Measurements from ENCODE around the gene RHCE.
"Not testable (repeated sequence)": the region's sequence is repeated elsewhere in the genome, so short reads cannot be mapped to it uniquely, and the experiment has no call there.

RHCE gene

GRCh38 chr1:25420715-25421114 lies at the start of gene RHCE:
TSS of gene RHCE (minus strand) at chr1:25420825. CDS start at chr1:25420786, 39 bp downstream.
- DNase-seq (ENCODE audit: low spot score) = not testable (repeated sequence)

DNA sequence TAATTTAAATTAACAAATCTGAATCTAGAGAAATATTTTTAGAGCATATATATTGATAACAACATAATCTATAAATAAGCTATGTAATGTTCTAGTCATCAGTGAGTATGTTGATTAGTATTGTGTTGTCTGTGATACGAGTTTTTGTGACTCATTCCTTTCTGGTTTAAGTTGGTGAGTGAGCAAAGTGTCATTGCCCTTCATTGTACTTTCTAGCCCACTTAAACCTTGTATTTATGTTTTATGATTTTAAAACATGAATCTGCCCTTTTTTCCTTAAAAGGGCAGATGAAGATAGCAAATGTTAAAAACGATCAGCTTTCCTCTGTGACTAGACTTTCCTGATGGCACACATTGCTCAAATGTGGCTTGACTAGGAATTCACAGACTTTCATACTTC lies 48.6 kb upstream of the RHCE start:
- DNase-seq (ENCODE audit: low spot score) = no peak

DNA sequence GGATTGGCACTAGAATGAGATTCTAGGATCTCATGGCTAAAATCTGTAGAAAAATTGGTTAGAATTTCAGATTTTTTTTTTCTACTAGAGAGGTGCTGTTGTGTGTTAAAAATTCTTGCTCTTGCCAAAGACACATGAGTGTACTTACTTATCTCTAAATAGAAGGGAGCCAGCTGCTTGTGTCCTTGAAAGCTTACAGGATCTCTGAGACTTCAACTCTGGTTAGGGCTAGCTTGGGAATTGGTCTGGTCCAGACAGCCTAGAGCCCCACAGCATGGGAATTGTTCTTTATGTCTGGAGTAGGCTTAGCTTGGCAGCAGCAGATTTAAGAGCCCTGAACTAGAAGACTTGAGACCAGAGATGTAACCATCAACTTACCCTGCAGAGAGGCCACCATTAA lies 47.4 kb upstream of the RHCE start:
- DNase-seq (ENCODE audit: low spot score) = no peak

GRCh38 chr1:25467616-25468015 lies 47.0 kb upstream of the RHCE start:
- no peak for DNase-seq (ENCODE audit: low spot score)

DNA sequence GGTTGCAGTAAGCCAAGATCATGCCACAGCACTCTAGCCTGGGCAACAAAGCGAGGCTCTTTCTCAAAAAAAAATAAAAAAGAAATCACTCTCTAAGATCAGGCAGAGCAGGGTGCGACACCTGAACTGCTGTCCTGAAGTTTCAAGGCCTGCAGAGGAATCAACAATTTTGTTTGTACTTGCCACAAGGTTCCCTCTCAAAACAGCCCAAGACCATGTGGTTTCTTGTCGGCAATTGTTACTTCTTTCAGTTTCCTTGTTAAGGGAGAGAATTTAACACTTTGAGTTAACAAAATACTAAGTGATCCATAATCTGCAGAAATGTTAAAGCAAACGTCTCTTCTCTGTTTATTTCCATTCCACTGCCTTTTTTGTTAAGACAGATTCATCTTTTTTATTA lies 46.6 kb upstream of the RHCE start:
- no peak for DNase-seq (ENCODE audit: low spot score)

GRCh38 chr1:25462732-25463131 lies 42.1 kb upstream of the RHCE start:
- DNase-seq (ENCODE audit: low spot score) = no peak

DNA sequence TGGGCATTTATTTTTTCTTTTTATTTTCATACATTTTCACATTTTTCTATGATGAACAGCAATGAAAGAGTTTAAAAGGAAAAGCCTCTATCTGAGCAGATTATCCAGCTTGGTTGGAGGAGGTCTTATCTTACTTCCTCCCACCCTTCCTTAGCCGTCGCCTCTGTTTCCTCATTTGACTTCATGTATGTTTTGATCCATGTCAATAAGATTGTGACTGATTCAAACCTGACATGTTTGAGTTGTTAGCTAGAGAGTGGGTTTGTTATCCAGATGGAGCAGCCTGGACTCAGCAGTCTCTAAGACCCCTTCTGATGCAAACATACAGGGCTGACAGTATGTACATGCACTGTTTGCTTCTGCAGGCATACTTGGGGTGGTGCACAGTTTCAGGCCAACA lies 41.2 kb upstream of the RHCE start:
- no peak for DNase-seq (ENCODE audit: low spot score)

DNA sequence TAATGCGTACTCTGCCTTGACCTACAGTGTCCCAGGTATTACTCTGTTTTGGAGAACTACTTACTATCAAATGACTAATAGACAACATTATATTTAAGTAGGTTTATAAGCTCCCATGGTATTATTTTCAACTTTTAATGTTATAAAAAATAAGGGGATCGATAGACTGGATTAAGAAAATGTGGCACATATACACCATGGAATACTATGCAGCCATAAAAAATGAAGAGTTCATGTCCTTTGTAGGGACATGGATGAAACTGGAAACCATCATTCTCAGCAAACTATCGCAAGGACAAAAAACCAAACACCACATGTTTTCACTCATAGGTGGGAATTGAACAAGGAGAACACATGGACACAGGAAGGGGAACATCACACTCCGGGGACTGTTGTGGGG lies 40.2 kb upstream of the RHCE start:
- not testable (repeated sequence) for DNase-seq (ENCODE audit: low spot score)

DNA sequence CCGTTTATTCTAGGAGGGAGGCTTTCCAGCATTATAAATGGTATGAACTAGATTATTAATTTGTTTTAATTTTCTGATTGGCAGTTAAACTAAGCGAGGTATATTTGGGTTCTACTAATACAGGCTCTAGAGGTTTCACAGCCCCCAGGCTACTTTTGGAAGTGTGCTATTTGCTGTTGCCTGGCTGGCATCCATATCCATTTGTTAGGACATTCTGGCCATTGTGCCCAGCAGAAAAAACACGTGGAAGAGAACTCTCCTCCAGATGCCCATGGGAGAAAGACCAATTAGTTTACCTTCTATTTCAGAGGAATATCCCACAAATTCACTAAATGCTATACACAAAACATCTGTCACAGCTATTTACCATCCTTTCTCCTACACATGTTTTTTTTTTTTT lies 39.4 kb upstream of the RHCE start:
- DNase-seq (ENCODE audit: low spot score) = no peak

DNA sequence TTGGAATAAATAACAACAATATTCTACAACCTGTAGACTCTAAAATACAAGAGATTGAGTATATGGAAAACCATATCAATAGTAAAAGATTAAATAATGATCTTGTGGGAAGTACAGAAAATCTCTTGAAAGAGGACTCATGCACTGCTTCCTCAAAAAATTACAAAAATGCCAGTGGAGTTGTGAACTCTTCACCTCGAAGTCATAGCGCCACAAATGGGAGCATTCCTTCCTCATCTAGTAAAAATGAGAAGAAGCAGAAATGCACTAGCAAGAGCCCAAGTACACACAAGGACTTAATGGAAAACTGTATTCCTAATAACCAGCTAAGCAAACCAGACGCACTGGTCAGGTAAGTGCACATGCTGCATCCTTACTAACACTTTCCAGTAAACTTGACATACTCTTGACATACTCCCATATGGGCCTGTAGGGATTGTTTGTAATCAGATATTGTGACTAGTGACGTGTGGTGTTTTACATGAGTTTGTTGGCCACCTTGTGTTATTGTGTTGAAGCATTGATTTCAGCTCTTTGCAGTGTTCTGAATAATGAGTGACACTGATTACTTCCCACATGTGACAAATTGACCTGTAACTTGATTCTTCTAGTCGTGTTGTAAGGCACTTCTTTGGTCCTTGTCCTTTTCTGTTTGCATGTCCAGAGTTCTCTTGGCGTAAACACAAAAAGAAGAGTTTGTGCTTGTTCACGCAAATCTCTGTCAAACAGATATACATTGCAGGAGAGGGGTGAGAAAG lies 38.1 kb upstream of the RHCE start:
- DNase-seq (ENCODE audit: low spot score) = no peak

- DNase-seq (ENCODE audit: low spot score) = no peak
Measured at GRCh38 chr1:25456502-25456901, 35.9 kb upstream of the RHCE start.

DNA sequence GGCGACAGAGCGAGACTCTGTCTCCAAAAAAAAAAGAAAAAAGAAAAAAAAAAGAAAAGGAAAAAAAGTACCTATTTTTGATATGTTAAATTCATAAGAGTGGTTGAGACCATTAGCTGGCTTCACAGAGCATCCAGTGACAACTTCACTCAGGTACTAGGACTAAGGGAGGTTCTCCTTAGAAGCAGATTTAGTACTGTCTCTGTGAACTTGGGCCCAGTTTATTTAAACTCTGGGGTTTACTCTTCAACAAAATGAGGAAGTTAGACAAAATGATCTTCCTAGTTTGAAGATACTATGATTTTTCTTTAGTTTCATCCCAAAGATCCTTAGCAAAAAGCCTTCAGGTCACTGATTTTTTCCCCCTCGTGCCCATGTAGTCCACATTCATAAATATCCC lies 31.3 kb upstream of the RHCE start:
- DNase-seq (ENCODE audit: low spot score) = peak; percentile 51

- DNase-seq (ENCODE audit: low spot score) = no peak
Measured at GRCh38 chr1:25450891-25451290, 30.3 kb upstream of the RHCE start.

- DNase-seq (ENCODE audit: low spot score) = no peak
Measured at GRCh38 chr1:25447547-25447946, 26.9 kb upstream of the RHCE start.

- no peak for DNase-seq (ENCODE audit: low spot score)
Measured at GRCh38 chr1:25445993-25446538, 25.4 kb upstream of the RHCE start.

GRCh38 chr1:25444604-25445003 lies 24.0 kb upstream of the RHCE start:
- DNase-seq (ENCODE audit: low spot score) = not testable (repeated sequence)

GRCh38 chr1:25443030-25443699 lies 22.5 kb upstream of the RHCE start:
- DNase-seq (ENCODE audit: low spot score) = no peak

- no peak for DNase-seq (ENCODE audit: low spot score)
Measured at GRCh38 chr1:25442178-25442577, 21.6 kb upstream of the RHCE start.

GRCh38 chr1:25439287-25439686 lies 18.7 kb upstream of the RHCE start:
- DNase-seq (ENCODE audit: low spot score) = no peak

GRCh38 chr1:25437672-25438071 lies 17.0 kb upstream of the RHCE start:
- no peak for DNase-seq (ENCODE audit: low spot score)

DNA sequence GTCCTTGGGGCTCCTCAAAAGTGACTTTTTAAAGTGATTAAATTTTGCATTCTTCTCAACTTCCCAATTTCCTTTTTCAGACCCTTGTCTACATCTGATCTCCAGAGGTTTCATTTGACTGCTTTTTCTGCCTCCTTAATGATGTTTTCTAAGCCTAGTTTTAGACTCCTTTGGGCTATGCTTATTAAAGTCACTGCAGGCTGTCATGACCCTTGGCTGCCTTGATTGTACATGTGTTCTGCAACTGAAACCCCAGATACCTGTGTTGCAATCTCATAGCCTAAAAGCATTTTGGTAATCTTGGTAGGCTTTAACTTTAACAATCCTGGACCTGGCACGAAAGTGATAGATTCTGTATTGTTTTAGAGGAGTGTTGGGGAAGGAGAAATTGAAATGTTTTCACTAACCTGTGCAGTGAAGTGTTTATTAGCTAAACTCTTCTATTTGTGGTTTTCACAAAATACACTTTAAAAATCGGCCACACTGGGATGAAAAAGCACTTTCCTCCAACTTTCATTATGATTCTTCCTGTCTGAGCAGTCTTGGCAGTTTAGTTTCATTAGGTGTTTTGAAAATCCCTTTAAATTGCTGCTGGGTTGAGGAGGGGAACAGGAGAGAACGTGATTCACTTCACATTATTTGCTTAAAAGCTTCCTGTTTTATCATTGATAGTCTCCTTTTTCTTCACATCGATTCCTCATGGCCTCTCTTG lies 14.9 kb upstream of the RHCE start:
- DNase-seq (ENCODE audit: low spot score) = peak; percentile 27

- DNase-seq (ENCODE audit: low spot score) = no peak
Measured at GRCh38 chr1:25433389-25434186, 13.0 kb upstream of the RHCE start.
